ENCODE data around the gene HSPE1. TPM values are rescaled to one million over a fixed set of nuclear protein-coding genes. Genes with fewer than 3 reads are reported as not detected.

The HSPE1 gene
- total RNA-seq, 1 donor from 2014 or later = 167 TPM

DNA sequence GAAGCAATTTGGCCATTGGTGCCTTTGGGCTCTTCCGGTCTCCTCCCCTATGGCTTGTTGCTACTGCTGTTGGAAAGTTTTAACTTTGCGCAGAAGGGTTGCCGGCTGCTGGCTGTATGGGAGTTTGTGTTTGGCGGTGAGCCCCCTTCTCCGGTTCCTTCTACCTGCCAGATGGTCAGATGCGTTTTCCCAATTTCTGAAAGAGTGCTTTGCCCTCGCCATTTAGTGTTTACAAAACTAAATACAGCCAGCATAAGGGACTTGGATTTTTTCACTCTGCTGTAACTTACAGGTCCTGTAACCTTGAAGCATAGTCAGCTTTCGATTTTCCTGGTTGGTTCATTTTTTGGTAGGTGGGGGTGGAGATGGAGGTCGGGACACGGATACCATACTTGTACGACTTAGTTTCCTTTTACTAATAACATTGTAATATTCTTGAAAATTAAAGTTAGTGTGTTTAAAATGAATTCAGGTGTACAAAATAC is 46.2 kb upstream of the HSPE1 start:
- Mint-ChIP-seq H3K9me3 (no peaks in the 10 kb centered on the region), H3K27me3 (no peaks in the 10 kb centered on the region), H3K27ac (peak overlapping the region; percentile 100), H3K4me3 (peak overlapping the region; percentile 100), H3K4me1 (ENCODE audit: unreplicated experiment) (peaks cover 15% of the 10 kb centered on the region), H3K36me3 (no peaks in the 10 kb centered on the region)
- no peak for DNase-seq (ENCODE audit: extremely low spot score, unreplicated experiment)
- TF ChIP-seq, protein P1, sequence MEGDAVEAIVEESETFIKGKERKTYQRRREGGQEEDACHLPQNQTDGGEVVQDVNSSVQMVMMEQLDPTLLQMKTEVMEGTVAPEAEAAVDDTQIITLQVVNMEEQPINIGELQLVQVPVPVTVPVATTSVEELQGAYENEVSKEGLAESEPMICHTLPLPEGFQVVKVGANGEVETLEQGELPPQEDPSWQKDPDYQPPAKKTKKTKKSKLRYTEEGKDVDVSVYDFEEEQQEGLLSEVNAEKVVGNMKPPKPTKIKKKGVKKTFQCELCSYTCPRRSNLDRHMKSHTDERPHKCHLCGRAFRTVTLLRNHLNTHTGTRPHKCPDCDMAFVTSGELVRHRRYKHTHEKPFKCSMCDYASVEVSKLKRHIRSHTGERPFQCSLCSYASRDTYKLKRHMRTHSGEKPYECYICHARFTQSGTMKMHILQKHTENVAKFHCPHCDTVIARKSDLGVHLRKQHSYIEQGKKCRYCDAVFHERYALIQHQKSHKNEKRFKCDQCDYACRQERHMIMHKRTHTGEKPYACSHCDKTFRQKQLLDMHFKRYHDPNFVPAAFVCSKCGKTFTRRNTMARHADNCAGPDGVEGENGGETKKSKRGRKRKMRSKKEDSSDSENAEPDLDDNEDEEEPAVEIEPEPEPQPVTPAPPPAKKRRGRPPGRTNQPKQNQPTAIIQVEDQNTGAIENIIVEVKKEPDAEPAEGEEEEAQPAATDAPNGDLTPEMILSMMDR (conservative IDR thresholded peaks at IDR 0.05) = no peak

DNA sequence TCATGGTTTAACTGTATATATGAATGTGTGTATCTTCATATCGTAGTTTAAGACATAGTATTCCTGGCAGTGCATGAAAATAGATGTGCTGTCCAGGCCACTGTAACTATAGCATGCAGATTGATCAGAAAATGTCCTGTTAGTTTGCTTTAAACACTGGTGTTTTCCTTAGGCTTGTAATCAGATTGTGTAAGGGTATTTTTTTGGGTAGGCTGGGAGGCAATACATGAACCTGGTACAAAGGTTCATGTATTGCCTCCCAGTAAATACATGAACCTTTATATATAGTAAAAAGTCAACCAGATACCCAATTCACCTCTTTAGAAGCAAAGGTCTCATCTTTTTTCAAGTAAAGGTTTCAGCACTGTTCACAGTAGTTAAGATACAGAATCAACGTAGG is 45.3 kb upstream of the HSPE1 start:
- H3K36me3 Mint-ChIP-seq = no peaks in the 10 kb centered on the region
- TF ChIP-seq, protein P1 (conservative IDR thresholded peaks at IDR 0.05) = no peak
- no peak for DNase-seq (ENCODE audit: extremely low spot score, unreplicated experiment)
- H3K4me1 Mint-ChIP-seq (ENCODE audit: unreplicated experiment) = peaks cover 15% of the 10 kb centered on the region
- no peaks in the 10 kb centered on the region for H3K27me3 Mint-ChIP-seq
- H3K4me3 Mint-ChIP-seq = peak overlapping the region; percentile 100
- no peaks in the 10 kb centered on the region for H3K9me3 Mint-ChIP-seq
- H3K27ac Mint-ChIP-seq = peak overlapping the region; percentile 100

DNA sequence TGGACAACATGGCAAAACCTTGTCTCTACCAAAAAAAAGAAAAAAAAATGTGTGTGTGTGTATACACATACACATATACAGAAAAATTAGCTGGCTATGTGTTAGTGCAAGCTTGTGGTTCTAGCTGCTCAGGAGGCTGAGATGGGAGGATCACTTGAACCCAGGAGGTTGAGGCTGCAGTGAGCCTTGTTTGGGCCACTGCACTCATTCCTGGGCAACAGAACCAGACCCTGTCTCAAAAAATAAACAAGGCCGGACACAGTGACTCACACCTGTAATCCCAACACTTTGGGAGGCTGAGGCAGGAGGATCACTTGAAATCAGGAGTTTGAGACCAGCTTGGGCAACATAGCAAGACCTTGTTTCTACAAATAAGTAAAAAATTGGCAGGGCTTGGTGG is 44.8 kb upstream of the HSPE1 start:
- Mint-ChIP-seq H3K9me3 (no peaks in the 10 kb centered on the region), H3K27ac (peak overlapping the region; percentile 18), H3K27me3 (no peaks in the 10 kb centered on the region), H3K36me3 (no peaks in the 10 kb centered on the region), H3K4me3 (peak overlapping the region; percentile 46), H3K4me1 (ENCODE audit: unreplicated experiment) (peaks cover 15% of the 10 kb centered on the region)
- TF ChIP-seq, protein P1 (conservative IDR thresholded peaks at IDR 0.05) = no peak
- no peak for DNase-seq (ENCODE audit: extremely low spot score, unreplicated experiment)

DNA sequence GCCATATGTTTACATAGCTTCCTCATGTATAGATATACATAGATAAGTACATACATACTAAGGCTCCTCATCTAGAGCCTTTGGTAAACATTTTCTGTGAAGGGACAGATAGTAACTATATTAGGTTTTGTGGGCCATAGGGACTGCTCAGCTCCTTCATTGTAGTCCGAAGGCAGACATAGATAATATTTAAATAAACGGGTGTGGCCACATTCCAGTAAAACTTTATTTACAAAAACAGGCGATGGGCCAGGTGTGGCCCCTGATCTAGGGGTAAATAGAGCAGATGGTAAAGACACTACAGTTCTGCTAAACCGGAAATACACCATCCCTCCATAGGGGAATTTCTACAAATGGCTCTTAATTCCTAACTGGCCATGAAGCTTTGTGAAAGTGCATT is 39.5 kb upstream of the HSPE1 start:
- no peak overlapping the region for H3K4me3 Mint-ChIP-seq
- TF ChIP-seq, protein P1 (conservative IDR thresholded peaks at IDR 0.05) = no peak
- H3K4me1 Mint-ChIP-seq (ENCODE audit: unreplicated experiment) = no peaks in the 10 kb centered on the region
- no peak for DNase-seq (ENCODE audit: extremely low spot score, unreplicated experiment)
- peaks cover 4% of the 10 kb centered on the region for H3K36me3 Mint-ChIP-seq
- H3K27me3 Mint-ChIP-seq = no peaks in the 10 kb centered on the region
- peak overlapping the region; percentile 46 for H3K27ac Mint-ChIP-seq
- H3K9me3 Mint-ChIP-seq = no peaks in the 10 kb centered on the region

DNA sequence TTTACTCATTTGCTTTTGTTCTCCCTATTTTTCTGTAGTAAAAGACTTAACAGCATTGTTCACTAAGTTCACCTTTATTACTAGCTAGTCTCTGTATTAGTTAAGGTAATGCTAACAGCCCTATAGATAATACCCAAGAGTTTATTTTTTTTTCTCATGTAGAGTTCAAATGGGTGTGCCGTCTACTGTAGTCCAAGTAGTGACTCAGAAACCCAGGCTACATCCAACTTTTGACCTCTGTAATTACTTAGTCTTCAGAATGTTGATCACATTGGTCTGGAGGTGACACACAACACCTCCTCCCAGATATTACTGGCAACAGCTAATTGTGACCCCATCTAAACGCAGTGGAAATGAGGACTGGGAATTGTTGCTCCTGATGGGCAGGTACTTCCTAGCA is 39.1 kb upstream of the HSPE1 start:
- Mint-ChIP-seq H3K36me3 (peaks cover 4% of the 10 kb centered on the region), H3K4me3 (no peak overlapping the region), H3K27ac (peak overlapping the region; percentile 46), H3K9me3 (no peaks in the 10 kb centered on the region), H3K4me1 (ENCODE audit: unreplicated experiment) (no peaks in the 10 kb centered on the region), H3K27me3 (no peaks in the 10 kb centered on the region)
- DNase-seq (ENCODE audit: extremely low spot score, unreplicated experiment) = no peak
- TF ChIP-seq, protein P1 (conservative IDR thresholded peaks at IDR 0.05) = no peak

DNA sequence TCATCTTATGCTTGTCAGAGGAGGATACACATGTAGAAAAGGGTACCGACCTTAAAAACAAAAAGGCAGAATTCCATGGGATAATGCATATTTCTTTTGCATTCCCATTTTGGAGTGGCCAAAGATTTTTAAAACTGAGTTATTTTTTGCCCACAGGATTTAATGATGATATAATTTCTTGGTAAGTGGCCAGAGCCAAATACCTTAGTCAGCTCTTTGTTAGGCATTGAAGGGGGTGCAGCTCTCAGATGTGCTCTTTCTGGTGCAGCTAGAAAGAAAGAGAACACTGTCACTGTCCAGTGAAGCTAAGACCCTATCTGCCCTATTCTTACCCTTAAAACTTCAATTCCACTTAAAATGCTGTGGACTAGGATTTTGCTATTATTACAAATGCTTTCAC is 36.0 kb upstream of the HSPE1 start:
- no peaks in the 10 kb centered on the region for H3K4me1 Mint-ChIP-seq (ENCODE audit: unreplicated experiment)
- no peak overlapping the region for H3K27ac Mint-ChIP-seq
- no peaks in the 10 kb centered on the region for H3K9me3 Mint-ChIP-seq
- no peak overlapping the region for H3K4me3 Mint-ChIP-seq
- DNase-seq (ENCODE audit: extremely low spot score, unreplicated experiment) = no peak
- TF ChIP-seq, protein P1 (conservative IDR thresholded peaks at IDR 0.05) = no peak
- H3K36me3 Mint-ChIP-seq = peaks cover 8% of the 10 kb centered on the region
- no peaks in the 10 kb centered on the region for H3K27me3 Mint-ChIP-seq

All from type B pancreatic cell (in vitro differentiated cells).